Measurements from ENCODE around the gene TIMM50. TPM values are rescaled to one million over a fixed set of nuclear protein-coding genes. Genes with fewer than 3 reads are reported as not detected.

TIMM50 gene
- total RNA-seq, 1 donor from 2014 or later, result 97.2 TPM

DNA sequence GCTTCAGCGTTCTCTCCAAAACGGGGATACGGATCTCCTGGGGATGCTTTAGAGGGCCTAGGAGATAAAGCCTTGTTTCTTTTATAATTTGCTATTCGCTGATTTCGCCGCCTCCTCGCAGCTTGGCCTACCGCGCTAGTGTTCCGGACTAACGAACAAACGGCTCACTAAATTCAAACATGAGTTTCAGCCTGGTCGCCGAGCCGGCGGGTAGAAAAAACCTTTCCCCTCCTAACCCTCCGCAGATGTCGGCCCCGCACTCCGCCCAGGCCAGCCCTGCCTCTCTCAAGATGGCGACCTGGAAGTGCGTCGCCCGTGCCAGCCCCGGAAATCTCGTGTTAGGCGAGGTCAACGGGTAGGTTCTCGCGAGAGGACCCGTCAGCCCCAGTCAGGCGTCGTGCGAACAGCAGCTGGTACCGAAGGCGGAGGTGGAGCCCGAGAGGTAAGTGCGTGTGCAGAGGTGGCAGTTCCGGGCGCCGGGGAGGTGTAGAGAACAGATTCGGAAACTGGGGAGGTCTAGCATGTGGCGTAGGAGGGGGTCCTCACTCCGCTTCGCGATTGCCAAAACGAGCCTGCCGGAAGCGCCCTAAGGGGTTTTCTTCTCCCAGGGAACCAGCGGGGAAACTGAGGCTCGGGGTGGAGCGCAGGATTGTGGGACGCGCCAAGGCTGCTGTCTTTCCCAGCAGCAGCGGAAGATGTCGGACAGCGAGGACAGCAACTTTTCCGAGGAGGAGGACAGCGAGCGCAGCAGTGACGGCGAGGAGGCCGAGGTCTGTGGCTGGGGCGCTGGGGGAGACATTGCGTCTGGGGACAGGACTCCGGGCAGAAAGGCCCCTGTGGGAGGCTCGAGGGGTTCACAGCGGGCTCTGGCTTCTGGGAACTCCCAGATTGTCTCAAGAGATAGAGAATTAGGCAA lies 35.2 kb upstream of the TIMM50 start, which contains the start of gene SUPT5H:
SUPT5H (plus strand) TSS at position 387 of the 916 bp plus-strand sequence; CDS start at position 696, 309 bp downstream.
- Mint-ChIP-seq H3K27ac (ENCODE audit: unreplicated experiment) (peak within 1 kb of the TSS; percentile 100), H3K4me1 (ENCODE audit: low read depth, unreplicated experiment) (peaks cover 28% of the 10 kb centered on the region), H3K4me3 (ENCODE audit: unreplicated experiment) (peak within 1 kb of the TSS; percentile 100), H3K36me3 (ENCODE audit: low read depth, unreplicated experiment) (peaks cover 8% of the 10 kb centered on the region), H3K9me3 (ENCODE audit: unreplicated experiment) (no peaks in the 10 kb centered on the region), H3K27me3 (ENCODE audit: low read depth, unreplicated experiment) (no peaks in the 10 kb centered on the region)
- H3K9ac ChIP-seq (ENCODE audit: low read length), result peak within 1 kb of the TSS; percentile 99
- peak within 1 kb of the TSS; percentile 79 for H2AFZ ChIP-seq (ENCODE audit: low read depth, low read length)
- peak within 1 kb of the TSS; percentile 94 for H3K4me3 ChIP-seq (ENCODE audit: insufficient read depth, low read depth, low read length)
- H3K27me3 ChIP-seq (ENCODE audit: insufficient read depth, low read length), result no peaks in the 10 kb centered on the region
- no peak for FAIRE-seq
- H3K9me3 ChIP-seq (ENCODE audit: insufficient read depth, low read depth, low read length), result no peaks in the 10 kb centered on the region
- H3K4me2 ChIP-seq (ENCODE audit: low read length), result peak within 1 kb of the TSS; percentile 94
- peaks cover 27% of the 10 kb centered on the region for H3K4me1 ChIP-seq (ENCODE audit: insufficient read depth, low read length)
- TF ChIP-seq, protein P1, sequence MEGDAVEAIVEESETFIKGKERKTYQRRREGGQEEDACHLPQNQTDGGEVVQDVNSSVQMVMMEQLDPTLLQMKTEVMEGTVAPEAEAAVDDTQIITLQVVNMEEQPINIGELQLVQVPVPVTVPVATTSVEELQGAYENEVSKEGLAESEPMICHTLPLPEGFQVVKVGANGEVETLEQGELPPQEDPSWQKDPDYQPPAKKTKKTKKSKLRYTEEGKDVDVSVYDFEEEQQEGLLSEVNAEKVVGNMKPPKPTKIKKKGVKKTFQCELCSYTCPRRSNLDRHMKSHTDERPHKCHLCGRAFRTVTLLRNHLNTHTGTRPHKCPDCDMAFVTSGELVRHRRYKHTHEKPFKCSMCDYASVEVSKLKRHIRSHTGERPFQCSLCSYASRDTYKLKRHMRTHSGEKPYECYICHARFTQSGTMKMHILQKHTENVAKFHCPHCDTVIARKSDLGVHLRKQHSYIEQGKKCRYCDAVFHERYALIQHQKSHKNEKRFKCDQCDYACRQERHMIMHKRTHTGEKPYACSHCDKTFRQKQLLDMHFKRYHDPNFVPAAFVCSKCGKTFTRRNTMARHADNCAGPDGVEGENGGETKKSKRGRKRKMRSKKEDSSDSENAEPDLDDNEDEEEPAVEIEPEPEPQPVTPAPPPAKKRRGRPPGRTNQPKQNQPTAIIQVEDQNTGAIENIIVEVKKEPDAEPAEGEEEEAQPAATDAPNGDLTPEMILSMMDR (IDR thresholded peaks at IDR 0.05; ENCODE audit: insufficient read depth, low read depth, low read length), result no peak
- peak; percentile 90 for DNase-seq (ENCODE audit: low read depth)
- peaks cover 61% of the 10 kb centered on the region for H3K79me2 ChIP-seq (ENCODE audit: insufficient read depth, low read length)
- no peaks in the 10 kb centered on the region for H3K36me3 ChIP-seq (ENCODE audit: insufficient read depth, low read length)
- H3K27ac ChIP-seq (ENCODE audit: low read depth, low read length), result peak within 1 kb of the TSS; percentile 96
- H4K20me1 ChIP-seq (ENCODE audit: insufficient read depth, low read length), result peaks cover 44% of the 10 kb centered on the region

DNA sequence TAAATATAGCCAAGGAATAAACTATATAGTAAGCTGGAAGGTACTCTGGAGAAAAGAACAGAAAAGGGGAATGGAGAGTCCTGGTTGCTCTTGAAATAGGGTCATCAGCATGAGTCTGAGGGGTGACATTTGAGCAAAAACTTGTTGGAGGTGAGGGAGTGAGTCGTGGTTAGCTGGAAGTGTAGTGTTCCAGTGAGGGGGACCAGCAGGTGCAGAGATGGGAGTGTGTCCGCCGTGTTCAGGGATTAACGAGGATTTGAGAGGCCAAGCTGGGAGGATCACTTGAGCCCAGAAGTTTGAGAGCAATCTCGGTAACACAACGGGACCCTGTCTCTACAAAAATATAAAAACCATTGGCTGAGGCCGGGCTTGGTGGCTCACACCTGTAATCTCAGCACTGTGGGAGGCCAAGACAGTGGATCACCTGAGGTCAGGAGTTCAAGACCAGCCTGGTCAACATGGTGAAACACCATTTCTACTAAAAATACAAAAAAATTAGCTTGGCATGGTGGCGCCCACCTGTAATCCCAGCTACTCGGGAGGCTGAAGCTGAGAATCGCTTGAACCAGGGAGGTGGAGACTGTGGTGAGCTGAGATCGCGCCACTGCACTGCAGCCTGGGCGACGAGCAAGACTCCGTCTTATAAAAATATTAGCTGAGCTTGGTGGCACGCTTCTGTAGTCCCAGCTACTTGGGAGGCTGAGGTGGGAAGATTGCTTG lies 34.1 kb upstream of the TIMM50 start:
- Histone ChIP-seq H4K20me1 (ENCODE audit: insufficient read depth, low read length) (peaks cover 54% of the 10 kb centered on the region), H3K36me3 (ENCODE audit: insufficient read depth, low read length) (no peaks in the 10 kb centered on the region), H3K4me1 (ENCODE audit: insufficient read depth, low read length) (peaks cover 27% of the 10 kb centered on the region), H3K27ac (ENCODE audit: low read depth, low read length) (peak overlapping the region; percentile 96), H3K9me3 (ENCODE audit: insufficient read depth, low read depth, low read length) (no peaks in the 10 kb centered on the region), H3K9ac (ENCODE audit: low read length) (peak overlapping the region; percentile 99), H3K27me3 (ENCODE audit: insufficient read depth, low read length) (no peaks in the 10 kb centered on the region), H3K79me2 (ENCODE audit: insufficient read depth, low read length) (peaks cover 72% of the 10 kb centered on the region), H2AFZ (ENCODE audit: low read depth, low read length) (no peak overlapping the region), H3K4me2 (ENCODE audit: low read length) (peak overlapping the region; percentile 94), H3K4me3 (ENCODE audit: insufficient read depth, low read depth, low read length) (peak overlapping the region; percentile 94)
- Mint-ChIP-seq H3K27ac (ENCODE audit: unreplicated experiment) (peak overlapping the region; percentile 100), H3K9me3 (ENCODE audit: unreplicated experiment) (no peaks in the 10 kb centered on the region), H3K4me3 (ENCODE audit: unreplicated experiment) (peak overlapping the region; percentile 100), H3K36me3 (ENCODE audit: low read depth, unreplicated experiment) (peaks cover 8% of the 10 kb centered on the region), H3K27me3 (ENCODE audit: low read depth, unreplicated experiment) (no peaks in the 10 kb centered on the region), H3K4me1 (ENCODE audit: low read depth, unreplicated experiment) (peaks cover 31% of the 10 kb centered on the region)
- TF ChIP-seq EZH2 (IDR thresholded peaks at IDR 0.05; ENCODE audit: insufficient read depth, low read length), result no peak
- TF ChIP-seq, protein P1 (IDR thresholded peaks at IDR 0.05; ENCODE audit: insufficient read depth, low read depth, low read length), result no peak
- DNase-seq (ENCODE audit: low read depth) (no peak), FAIRE-seq (no peak)

Measured in astrocyte (in vitro differentiated cells and primary cell).